Keratinocyte (primary cell): ENCODE data around the gene PANX2. TPM values are rescaled to one million over a fixed set of nuclear protein-coding genes. Genes with fewer than 3 reads are reported as not detected.

Experiments
- DNase-seq: peaks from one replicate; pipeline ENCODE4 v3.0.0-alpha.2; 2011; ENCODE audit warnings: low read depth, missing footprints, low spot score
- FAIRE-seq: peaks from 2 replicates; lab custom pipeline; 2011; peaks lifted over from hg19 to GRCh38; lab: Jason Lieb, UNC
- H2AFZ ChIP-seq: 2 replicates; pipeline ENCODE4 v1.6.0; 2012; ENCODE audit warnings: low read length, control low read depth, inconsistent platforms; ENCODE audit not compliant: control insufficient read depth
- H3K27ac ChIP-seq: 2 replicates; pipeline ENCODE4 v1.5.1; 2011; ENCODE audit warnings: low read length; ENCODE audit not compliant: control insufficient read depth, insufficient read depth
- H3K27me3 ChIP-seq: 3 replicates; pipeline ENCODE4 v1.6.0; 2011; ENCODE audit warnings: low read length; ENCODE audit not compliant: control insufficient read depth, insufficient read depth; ENCODE audit errors: extremely low read depth
- H3K36me3 ChIP-seq, 2 experiments: 2 replicates in 1 of 2; 3 replicates in 1 of 2; pipeline ENCODE4 v1.5.1; 2011; ENCODE audit warnings: low read length in 2 of 2, mild to moderate bottlenecking in 1 of 2; ENCODE audit not compliant: control insufficient read depth in 2 of 2, insufficient read depth in 2 of 2; ENCODE audit errors: extremely low read depth in 1 of 2
- H3K4me1 ChIP-seq: 3 replicates; pipeline ENCODE4 v1.5.1; 2011; ENCODE audit warnings: low read length; ENCODE audit not compliant: control insufficient read depth, insufficient read depth; ENCODE audit errors: extremely low read depth
- H3K4me2 ChIP-seq: 3 replicates; pipeline ENCODE4 v1.6.0; 2011; ENCODE audit warnings: low read depth, low read length; ENCODE audit not compliant: control insufficient read depth, insufficient read depth; ENCODE audit errors: extremely low read depth
- H3K4me3 ChIP-seq, 3 experiments: fragments of 200-600 bp in 1 of 3; sonication (generic) in 1 of 3; 2 replicates in 2 of 3; 3 replicates in 1 of 3; pipeline ENCODE4 v1.5.1; 2011 to 2016; ENCODE audit warnings: low read length in 3 of 3, mild to moderate bottlenecking in 3 of 3, control low read depth in 2 of 3, inconsistent platforms in 1 of 3, low read depth in 1 of 3, mixed read lengths in 1 of 3, mixed run types in 1 of 3, moderate library complexity in 1 of 3; ENCODE audit not compliant: control insufficient read depth in 2 of 3, insufficient read depth in 2 of 3; ENCODE audit errors: extremely low read depth in 1 of 3
- H3K79me2 ChIP-seq: 2 replicates; pipeline ENCODE4 v1.6.0; 2012; ENCODE audit warnings: low read length; ENCODE audit not compliant: control insufficient read depth, insufficient read depth
- H3K9ac ChIP-seq: 3 replicates; pipeline ENCODE4 v1.6.0; 2011; ENCODE audit warnings: low read length; ENCODE audit not compliant: control insufficient read depth, insufficient read depth; ENCODE audit errors: extremely low read depth
- H3K9me1 ChIP-seq: 3 replicates; pipeline ENCODE4 v1.6.0; 2011; ENCODE audit warnings: low read length; ENCODE audit not compliant: control insufficient read depth, insufficient read depth; ENCODE audit errors: extremely low read depth
- H3K9me3 ChIP-seq: 2 replicates; pipeline ENCODE4 v1.5.1; 2012; ENCODE audit warnings: low read depth, low read length; ENCODE audit not compliant: control insufficient read depth
- H4K20me1 ChIP-seq: 3 replicates; pipeline ENCODE4 v1.6.0; 2011; ENCODE audit warnings: low read length; ENCODE audit not compliant: control insufficient read depth, insufficient read depth; ENCODE audit errors: extremely low read depth
- EZH2 ChIP-seq: IDR thresholded peaks from one replicate; pipeline ENCODE4 v1.6.1; 2012; ENCODE audit warnings: inconsistent platforms, mild to moderate bottlenecking, low read length, moderate library complexity
- dilution Hi-C: fragments of 300-500 bp; cut with MboI; formaldehyde crosslinking; loops from one replicate; pipeline ENCODE4 v1.7.0; 2020; ENCODE audit warnings: low sequenced_read_pairs; ENCODE audit not compliant: extremely low pct_ligation_motif_present
- polyA plus RNA-seq, 5 experiments: library from polyadenylated mRNA; depleted of rRNA in 3 of 5; stranded (reverse) in 3 of 5; stranded (forward) in 1 of 5; unstranded in 1 of 5; fragments of >200 nt; gene quantifications; 1 replicate in 1 of 5; 2 replicates in 3 of 5; 3 replicates in 1 of 5; pipeline versions ENCODE4 v1.2.1 to v1.2.3, GENCODE V29; 2011 to 2012; ENCODE audit warnings: missing spikeins in 2 of 5, low read depth in 1 of 5, low replicate concordance in 1 of 5
- TF ChIP-seq, protein P1 (sequence below), 3 experiments: IDR thresholded peaks in 1 of 3; conservative IDR thresholded peaks in 1 of 3; optimal IDR thresholded peaks in 1 of 3; 2 replicates in 2 of 3; 3 replicates in 1 of 3; pipeline versions ENCODE3 to v1.5.1; 2011; ENCODE audit warnings: low read length in 3 of 3, mild to moderate bottlenecking in 3 of 3, moderate library complexity in 2 of 3, control low read depth in 1 of 3, inconsistent platforms in 1 of 3; ENCODE audit not compliant: insufficient read depth in 2 of 3; ENCODE audit errors: extremely low read depth in 1 of 3

PANX2 gene
- polyA plus RNA-seq, 1 donor (not counting 4 experiments of a cell fraction or from before 2014, with no cell fraction given) = 0.22 TPM

DNA sequence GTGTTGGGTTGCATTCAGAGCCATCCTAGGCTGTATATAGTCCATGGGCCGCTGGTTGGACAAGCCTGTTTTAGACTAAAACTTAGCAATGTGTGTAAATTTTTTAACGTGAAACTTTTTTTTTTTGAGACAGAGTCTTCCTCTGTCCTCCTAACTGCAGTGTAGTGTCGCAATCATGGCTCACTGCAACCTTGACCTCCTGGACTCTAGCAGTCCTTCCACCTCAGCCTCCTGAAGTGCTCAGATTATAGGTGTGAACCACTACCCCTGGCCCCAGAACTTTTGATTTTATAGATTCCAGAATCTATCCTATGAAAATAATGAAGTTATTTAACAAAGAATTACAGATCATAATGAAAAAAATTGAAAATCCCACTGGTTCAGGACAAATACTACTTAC lies 29.9 kb upstream of the PANX2 start:
- TF ChIP-seq, protein P1, sequence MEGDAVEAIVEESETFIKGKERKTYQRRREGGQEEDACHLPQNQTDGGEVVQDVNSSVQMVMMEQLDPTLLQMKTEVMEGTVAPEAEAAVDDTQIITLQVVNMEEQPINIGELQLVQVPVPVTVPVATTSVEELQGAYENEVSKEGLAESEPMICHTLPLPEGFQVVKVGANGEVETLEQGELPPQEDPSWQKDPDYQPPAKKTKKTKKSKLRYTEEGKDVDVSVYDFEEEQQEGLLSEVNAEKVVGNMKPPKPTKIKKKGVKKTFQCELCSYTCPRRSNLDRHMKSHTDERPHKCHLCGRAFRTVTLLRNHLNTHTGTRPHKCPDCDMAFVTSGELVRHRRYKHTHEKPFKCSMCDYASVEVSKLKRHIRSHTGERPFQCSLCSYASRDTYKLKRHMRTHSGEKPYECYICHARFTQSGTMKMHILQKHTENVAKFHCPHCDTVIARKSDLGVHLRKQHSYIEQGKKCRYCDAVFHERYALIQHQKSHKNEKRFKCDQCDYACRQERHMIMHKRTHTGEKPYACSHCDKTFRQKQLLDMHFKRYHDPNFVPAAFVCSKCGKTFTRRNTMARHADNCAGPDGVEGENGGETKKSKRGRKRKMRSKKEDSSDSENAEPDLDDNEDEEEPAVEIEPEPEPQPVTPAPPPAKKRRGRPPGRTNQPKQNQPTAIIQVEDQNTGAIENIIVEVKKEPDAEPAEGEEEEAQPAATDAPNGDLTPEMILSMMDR (optimal IDR thresholded peaks at IDR 0.05 in 1 of 3, IDR thresholded peaks at IDR 0.05 in 1 of 3, conservative IDR thresholded peaks at IDR 0.05 in 1 of 3; ENCODE audit: extremely low read depth in 1 of 3, insufficient read depth in 2 of 3, low read length in 3 of 3) = no peak
- TF ChIP-seq EZH2 = no peak
- Histone ChIP-seq H3K36me3 (no peaks in the 10 kb centered on the region), H3K4me3 (no peak overlapping the region), H4K20me1 (no peaks in the 10 kb centered on the region), H3K79me2 (no peaks in the 10 kb centered on the region), H3K4me1 (no peaks in the 10 kb centered on the region), H3K27me3 (peaks cover 5% of the 10 kb centered on the region), H3K4me2 (no peak overlapping the region), H3K9me1 (no peaks in the 10 kb centered on the region), H3K9ac (no peak overlapping the region), H3K9me3 (no peaks in the 10 kb centered on the region), H2AFZ (no peak overlapping the region), H3K27ac (no peak overlapping the region)
- no peak for FAIRE-seq
- dilution Hi-C loops = no loop called here
- no peak for DNase-seq

DNA sequence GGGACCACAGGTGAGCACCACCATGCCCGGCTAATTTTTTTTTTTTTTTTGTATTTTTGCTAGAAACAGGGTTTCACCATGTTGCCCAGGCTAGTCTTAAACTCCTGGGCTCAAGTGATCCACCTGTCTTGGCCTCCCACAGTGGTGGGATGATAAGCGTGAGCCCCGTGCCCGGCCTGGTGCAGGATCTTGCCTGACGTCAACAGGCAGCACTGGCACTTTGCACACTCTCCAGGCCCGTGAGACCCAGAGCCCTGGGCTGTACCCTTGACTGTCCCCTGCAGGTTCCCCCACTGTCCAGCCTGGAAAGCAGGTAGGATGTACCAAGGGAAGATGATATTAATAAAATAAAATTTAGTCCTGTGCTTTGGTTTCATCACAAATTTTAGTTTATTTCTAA lies 29.1 kb upstream of the PANX2 start:
- Histone ChIP-seq H2AFZ (no peak overlapping the region), H4K20me1 (no peaks in the 10 kb centered on the region), H3K36me3 (no peaks in the 10 kb centered on the region), H3K79me2 (no peaks in the 10 kb centered on the region), H3K27ac (no peak overlapping the region), H3K4me3 (no peak overlapping the region), H3K9ac (no peak overlapping the region), H3K9me1 (no peaks in the 10 kb centered on the region), H3K4me1 (no peaks in the 10 kb centered on the region), H3K4me2 (no peak overlapping the region), H3K27me3 (peaks cover 5% of the 10 kb centered on the region), H3K9me3 (no peaks in the 10 kb centered on the region)
- dilution Hi-C loops = no loop called here
- FAIRE-seq (no peak), DNase-seq (no peak)
- TF ChIP-seq, protein P1 (optimal IDR thresholded peaks at IDR 0.05 in 1 of 3, IDR thresholded peaks at IDR 0.05 in 1 of 3, conservative IDR thresholded peaks at IDR 0.05 in 1 of 3; ENCODE audit: extremely low read depth in 1 of 3, insufficient read depth in 2 of 3, low read length in 3 of 3) = no peak
- no peak for TF ChIP-seq EZH2
